ENCODE results near the gene HRCT1.

DNA sequence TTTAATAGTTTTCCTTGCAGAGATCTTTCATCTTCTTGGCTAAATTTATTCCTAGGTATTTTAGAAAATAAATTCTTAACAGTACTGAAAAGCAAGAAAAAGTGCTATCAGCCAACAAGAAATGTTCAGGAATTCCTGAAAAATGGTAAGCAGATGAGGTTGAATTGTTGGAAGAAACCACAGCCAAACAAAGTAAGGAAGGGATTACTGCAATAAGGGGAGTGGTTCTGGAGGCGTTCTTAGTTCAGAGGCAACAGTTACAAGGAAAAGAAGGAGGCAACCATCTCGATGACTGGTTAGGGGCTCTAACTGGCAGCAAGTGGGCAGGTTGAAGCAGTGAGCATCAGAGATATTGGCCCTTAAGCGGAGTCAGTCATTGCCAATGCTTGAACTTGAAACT is 23.0 kb upstream of the HRCT1 start:
- TF ChIP-seq, protein P1, sequence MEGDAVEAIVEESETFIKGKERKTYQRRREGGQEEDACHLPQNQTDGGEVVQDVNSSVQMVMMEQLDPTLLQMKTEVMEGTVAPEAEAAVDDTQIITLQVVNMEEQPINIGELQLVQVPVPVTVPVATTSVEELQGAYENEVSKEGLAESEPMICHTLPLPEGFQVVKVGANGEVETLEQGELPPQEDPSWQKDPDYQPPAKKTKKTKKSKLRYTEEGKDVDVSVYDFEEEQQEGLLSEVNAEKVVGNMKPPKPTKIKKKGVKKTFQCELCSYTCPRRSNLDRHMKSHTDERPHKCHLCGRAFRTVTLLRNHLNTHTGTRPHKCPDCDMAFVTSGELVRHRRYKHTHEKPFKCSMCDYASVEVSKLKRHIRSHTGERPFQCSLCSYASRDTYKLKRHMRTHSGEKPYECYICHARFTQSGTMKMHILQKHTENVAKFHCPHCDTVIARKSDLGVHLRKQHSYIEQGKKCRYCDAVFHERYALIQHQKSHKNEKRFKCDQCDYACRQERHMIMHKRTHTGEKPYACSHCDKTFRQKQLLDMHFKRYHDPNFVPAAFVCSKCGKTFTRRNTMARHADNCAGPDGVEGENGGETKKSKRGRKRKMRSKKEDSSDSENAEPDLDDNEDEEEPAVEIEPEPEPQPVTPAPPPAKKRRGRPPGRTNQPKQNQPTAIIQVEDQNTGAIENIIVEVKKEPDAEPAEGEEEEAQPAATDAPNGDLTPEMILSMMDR (conservative IDR thresholded peaks at IDR 0.05; ENCODE audit: low read depth, low read length): no peak
- TF ChIP-seq MXI1 (IDR thresholded peaks at IDR 0.05; ENCODE audit: borderline replicate concordance, low read depth, low read length): no peak
- TF ChIP-seq MAZ (IDR thresholded peaks at IDR 0.05; ENCODE audit: borderline replicate concordance, low read depth, low read length): no peak

Data from IMR-90 (cell line).